ENCODE data around the gene PTPN18.
"Not testable (repeated sequence)": the region's sequence is repeated elsewhere in the genome, so short reads cannot be mapped to it uniquely, and the experiment has no call there.

Gene PTPN18

GRCh38 chr2:130381145-130381544 lies 25.3 kb downstream of the PTPN18 start:
- DNase-seq (ENCODE audit: low spot score) = no peak

- DNase-seq (ENCODE audit: low spot score) = no peak
Observed at GRCh38 chr2:130381619-130382018, 25.8 kb downstream of the PTPN18 start.

GRCh38 chr2:130382313-130382917 lies 26.6 kb downstream of the PTPN18 start:
- DNase-seq (ENCODE audit: low spot score) = no peak

GRCh38 chr2:130385709-130386108 lies 29.9 kb downstream of the PTPN18 start:
- no peak for DNase-seq (ENCODE audit: low spot score)

GRCh38 chr2:130387071-130387400 lies 31.2 kb downstream of the PTPN18 start:
- no peak for DNase-seq (ENCODE audit: low spot score)

- DNase-seq (ENCODE audit: low spot score) = no peak
Observed at GRCh38 chr2:130387804-130388203, 31.9 kb downstream of the PTPN18 start.

- no peak for DNase-seq (ENCODE audit: low spot score)
Observed at GRCh38 chr2:130388221-130388907, 32.5 kb downstream of the PTPN18 start.

- DNase-seq (ENCODE audit: low spot score) = no peak
Observed at GRCh38 chr2:130389358-130389757, 33.5 kb downstream of the PTPN18 start.

- no peak for DNase-seq (ENCODE audit: low spot score)
Observed at GRCh38 chr2:130389783-130390182, 33.9 kb downstream of the PTPN18 start.

GRCh38 chr2:130390460-130391057 lies 34.7 kb downstream of the PTPN18 start:
- DNase-seq (ENCODE audit: low spot score) = no peak

- peak; percentile 42 for DNase-seq (ENCODE audit: low spot score)
Observed at GRCh38 chr2:130391058-130391871, 35.4 kb downstream of the PTPN18 start.

- DNase-seq (ENCODE audit: low spot score) = no peak
Observed at GRCh38 chr2:130391872-130392670, 36.2 kb downstream of the PTPN18 start.

GRCh38 chr2:130393318-130393910 lies 37.6 kb downstream of the PTPN18 start:
- DNase-seq (ENCODE audit: low spot score) = no peak

- DNase-seq (ENCODE audit: low spot score) = not testable (repeated sequence)
Observed at GRCh38 chr2:130406280-130406679, 50.4 kb downstream of the PTPN18 start.

- not testable (repeated sequence) for DNase-seq (ENCODE audit: low spot score)
Observed at GRCh38 chr2:130416693-130417092, 60.8 kb downstream of the PTPN18 start.

GRCh38 chr2:130418845-130419244 lies 63.0 kb downstream of the PTPN18 start:
- DNase-seq (ENCODE audit: low spot score) = not testable (repeated sequence)
